ENCODE results near the gene NOSTRIN.
"Not testable (repeated sequence)": the region's sequence is repeated elsewhere in the genome, so short reads cannot be mapped to it uniquely, and the experiment has no call there.

Gene NOSTRIN, protein sequence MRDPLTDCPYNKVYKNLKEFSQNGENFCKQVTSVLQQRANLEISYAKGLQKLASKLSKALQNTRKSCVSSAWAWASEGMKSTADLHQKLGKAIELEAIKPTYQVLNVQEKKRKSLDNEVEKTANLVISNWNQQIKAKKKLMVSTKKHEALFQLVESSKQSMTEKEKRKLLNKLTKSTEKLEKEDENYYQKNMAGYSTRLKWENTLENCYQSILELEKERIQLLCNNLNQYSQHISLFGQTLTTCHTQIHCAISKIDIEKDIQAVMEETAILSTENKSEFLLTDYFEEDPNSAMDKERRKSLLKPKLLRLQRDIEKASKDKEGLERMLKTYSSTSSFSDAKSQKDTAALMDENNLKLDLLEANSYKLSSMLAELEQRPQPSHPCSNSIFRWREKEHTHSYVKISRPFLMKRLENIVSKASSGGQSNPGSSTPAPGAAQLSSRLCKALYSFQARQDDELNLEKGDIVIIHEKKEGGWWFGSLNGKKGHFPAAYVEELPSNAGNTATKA

DNA sequence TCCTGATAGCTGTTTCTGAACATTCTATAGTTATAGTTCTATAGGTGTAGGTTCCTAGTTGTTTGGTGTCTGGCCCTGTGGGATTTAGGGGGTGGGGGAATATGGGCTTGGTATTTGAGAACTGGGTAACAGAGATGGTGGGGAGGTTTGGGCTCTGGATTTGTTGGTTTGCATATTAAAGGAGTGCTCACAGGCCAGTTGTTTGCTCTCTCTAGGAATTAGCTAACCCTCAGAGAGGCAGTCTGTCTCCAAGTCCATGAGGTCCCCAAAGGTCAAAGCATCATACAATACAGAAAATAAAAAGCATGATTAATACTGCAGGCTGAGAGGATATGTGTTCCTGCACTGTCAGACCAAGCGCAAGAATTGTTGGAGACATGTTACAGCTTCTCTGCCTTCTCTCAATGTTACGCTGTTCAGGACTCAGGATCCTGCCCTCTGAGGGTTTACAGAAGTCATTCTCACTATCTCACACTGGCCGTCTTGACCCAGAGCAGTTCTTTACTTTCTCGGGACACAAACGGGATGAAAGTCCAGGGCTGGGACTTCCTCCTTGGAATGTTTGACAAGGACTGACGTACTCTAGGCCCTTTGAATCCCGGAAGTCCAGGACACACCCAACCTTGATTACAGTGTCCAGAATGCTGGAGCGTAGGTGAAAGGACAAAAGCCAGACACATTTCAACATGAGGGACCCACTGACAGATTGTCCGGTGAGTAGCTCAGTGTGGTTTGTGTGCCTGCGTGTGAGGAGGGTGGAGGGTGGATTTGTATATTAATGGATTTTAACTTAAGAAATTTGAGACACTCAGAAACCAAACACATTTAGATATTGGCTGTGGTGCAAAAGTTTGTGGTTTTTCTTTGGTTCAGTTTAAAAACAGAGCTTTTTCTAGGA is at the start of gene NOSTRIN:
NOSTRIN (plus strand) TSS at position 677 of the 898 bp plus-strand sequence; CDS start at position 687, 10 bp downstream.
- DNase-seq: no peak

DNA sequence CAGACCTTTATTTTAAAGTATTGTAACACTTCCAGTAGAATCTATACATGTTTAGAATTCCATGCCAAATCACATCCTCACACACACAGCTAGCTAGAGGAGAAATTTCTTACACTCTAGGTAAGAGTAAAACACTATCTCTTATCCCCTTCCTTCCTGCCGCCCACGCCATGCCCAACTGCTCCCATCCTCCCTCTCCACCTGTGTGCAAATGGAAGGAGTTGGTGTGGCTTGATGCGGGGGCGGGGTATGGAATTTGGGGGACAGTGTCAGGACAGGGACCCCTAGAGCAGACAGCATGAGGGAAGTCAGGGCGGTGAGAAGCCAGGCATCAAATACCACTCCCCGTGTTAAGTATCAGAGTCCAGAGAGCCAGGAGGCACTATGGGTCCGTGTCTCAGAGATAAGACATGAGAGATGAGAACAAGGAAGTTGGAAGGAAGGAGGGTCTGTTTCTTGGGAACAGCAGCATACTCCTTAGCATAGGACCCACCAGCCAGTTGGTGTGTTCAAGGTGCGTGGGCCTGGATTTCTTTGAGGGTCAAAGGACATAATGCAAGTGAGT is 48.6 kb upstream of the NOSTRIN start:
- DNase-seq: no peak

DNA sequence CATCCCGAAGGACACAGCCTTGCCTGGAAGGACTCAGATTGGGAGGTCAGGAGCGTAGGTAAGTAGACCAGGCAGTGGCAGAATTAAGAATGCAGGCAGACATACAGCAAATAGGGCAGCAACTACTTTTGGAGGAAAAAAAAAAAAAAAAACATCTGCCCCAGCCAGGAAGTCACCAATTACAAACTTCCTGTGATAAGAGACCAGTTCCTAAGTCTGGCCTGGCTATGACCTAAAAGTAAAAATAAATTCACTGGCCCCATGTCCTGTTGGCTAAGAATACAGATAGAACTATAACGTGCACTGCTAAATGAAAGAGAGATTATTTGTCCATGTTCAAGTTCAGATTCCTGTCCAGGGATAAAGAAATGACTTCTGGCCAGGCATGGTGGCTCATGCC is 45.2 kb upstream of the NOSTRIN start:
- no peak for DNase-seq

DNA sequence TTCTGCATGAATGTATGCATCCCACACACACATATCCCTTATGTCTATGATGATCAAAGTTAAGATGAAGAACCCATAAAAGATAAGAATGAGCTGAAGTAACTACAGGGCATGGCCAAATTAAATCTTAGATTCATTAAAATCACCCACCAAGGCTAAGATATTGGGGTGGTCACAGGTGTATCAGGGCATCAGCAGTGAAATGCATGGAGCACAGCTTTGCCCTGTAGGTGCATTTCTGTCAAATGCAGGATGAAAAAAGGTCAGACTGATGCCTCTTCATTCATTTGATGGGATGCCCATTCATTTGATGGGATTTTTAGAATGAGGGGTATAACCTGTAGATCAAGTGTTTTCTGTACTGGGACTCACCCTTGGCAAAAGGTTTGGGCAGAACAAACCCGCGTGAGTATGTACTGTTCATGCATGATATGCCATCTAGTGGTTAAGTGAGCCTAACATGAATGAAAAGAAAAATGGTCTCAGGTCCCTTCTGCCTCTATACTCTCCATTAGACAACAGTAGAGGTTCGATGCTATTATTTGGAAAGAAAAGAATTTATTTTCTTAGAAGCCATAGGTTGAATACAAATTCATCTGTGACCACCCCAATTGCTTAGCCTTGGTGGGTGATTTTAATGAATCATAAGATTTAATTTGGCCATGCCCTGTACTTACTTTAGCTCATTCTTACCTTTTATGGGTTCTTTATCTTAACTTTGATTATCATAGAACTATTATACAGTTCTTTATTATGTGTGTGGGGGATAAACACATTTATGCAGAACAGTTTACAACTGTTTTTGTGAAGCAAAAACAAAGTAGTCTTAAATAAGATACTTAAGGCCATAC is 43.2 kb upstream of the NOSTRIN start:
- no peak for DNase-seq

DNA sequence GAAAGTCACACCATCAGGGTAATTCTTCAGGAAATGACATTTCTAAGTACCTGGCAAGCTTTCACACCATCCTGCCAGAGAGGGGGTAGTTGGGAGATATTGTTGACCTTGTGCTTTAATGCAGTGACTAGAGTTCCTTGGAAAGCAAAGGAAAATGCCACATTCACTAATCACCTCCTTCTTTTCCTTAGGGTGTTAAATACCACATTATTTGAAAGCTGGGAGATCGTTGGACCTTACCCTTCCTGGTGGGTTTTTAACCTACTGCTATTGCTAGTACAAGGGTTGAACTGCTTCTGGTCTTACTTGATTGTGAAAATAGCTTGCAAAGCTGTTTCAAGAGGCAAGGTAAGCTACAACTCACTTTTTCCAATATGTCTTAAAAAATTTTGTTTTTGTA is 37.0 kb upstream of the NOSTRIN start:
- no peak for DNase-seq

DNA sequence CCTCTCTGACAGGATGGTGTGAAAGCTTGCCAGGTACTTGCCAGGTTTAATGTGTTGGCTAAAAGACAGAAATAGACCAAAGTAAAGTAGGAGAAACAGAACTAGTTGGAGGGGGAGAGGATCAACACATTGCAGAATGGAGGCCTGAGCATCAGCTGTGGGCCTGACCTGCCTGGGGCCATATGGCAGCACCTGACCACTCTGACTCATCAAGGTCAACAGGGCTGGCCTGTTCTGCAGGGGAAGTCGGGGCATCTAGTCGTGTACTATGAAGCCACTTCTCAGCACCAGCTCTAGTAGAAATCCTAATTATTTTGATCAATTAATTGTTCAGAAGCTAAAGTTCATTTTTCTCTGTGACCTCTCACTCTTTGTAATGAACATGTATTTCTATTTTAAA is 35.8 kb upstream of the NOSTRIN start:
- DNase-seq: no peak

DNA sequence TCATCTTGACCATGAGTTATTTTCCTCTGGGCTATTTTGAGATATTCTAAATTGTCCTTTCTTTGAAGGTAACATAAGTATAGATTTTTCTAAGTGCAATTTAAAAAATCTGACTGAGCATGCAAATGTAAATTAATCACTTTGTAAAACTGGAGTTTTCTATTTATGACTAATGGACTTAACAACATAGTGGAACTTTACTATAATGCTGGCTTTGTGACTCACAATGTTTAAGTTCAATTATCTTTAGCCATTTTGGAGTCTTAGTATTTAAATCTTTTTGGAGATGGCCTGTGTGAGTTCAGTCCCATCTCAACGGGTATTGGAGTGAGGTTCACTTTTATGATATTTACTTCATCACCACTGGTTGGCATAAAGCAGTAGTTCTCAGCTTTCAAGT is 35.2 kb upstream of the NOSTRIN start:
- no peak for DNase-seq

DNA sequence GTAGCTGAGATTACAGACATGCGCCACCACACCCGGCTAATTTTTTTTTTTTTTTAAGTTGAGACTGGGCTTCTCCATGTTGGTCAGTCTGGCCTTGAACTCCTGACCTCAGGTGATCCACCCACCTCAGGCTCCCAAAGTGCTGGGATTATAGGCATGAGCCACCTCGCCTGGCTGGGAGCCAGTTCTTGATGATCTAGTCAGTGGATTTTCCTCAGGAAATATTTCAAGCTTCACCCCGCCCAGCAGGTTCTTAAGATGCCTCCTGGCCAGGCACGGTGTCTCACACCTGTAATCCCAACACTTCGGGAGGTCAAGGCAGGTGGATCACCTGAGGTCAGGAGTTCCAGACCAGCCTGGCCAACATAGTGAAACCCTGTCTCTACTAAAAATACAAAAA is 34.1 kb upstream of the NOSTRIN start:
- not testable (repeated sequence) for DNase-seq

DNA sequence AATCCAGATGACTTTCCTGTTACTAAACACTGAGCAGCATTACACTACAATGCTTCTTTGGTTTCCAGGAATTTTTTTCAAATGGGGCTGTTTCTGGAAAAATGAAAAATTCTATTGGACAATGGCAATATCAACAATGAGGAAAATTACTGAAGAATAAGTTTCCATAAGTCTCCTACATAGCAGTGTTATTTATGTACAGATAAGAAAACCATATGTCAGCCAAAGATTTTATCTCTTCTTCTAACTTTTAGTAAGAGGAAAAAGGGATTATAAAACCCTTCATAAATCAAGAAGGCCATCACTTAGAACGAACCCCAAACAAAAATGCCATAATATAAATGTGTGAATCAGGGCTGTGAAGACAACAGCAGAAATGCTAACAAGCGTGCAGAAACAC is 31.6 kb upstream of the NOSTRIN start:
- DNase-seq: no peak

DNA sequence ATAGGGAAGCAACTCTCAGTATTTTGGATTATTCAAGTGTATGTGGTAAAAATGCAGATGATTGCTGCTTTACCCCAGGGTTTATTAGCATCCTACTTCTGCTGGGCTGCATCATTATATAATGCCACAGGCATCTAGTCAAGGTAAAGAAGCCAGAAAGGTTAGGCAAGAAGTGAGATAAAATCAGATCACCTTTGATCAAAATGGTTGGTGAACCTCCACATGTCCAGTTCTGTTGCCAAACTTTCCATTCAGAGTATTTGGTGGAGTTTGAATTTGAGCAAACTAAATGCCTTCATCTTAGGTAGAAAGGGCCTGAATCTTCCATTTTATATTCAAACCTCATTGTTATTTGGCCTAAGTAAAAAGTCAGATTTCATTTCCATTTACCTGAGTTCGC is 29.7 kb upstream of the NOSTRIN start:
- no peak for DNase-seq

DNA sequence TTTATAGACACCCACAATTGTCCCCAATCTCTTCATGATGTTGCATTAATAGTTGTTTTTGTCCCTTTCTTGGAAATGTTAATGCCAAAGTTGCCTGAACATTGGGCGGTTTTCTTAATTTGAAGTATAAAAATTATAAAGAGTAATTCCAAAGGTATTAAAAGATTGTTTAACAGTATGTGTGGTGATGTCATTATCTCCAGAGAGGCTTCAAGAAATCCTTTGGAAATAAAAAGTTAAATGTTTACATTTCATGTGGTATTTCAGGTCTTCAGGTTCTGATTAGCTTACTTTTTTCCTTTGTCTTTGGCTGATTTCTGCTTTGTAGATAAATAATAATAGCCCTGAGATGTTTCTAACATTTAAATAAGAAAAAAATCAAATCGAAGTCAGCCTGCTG is 29.3 kb upstream of the NOSTRIN start:
- DNase-seq: no peak

DNA sequence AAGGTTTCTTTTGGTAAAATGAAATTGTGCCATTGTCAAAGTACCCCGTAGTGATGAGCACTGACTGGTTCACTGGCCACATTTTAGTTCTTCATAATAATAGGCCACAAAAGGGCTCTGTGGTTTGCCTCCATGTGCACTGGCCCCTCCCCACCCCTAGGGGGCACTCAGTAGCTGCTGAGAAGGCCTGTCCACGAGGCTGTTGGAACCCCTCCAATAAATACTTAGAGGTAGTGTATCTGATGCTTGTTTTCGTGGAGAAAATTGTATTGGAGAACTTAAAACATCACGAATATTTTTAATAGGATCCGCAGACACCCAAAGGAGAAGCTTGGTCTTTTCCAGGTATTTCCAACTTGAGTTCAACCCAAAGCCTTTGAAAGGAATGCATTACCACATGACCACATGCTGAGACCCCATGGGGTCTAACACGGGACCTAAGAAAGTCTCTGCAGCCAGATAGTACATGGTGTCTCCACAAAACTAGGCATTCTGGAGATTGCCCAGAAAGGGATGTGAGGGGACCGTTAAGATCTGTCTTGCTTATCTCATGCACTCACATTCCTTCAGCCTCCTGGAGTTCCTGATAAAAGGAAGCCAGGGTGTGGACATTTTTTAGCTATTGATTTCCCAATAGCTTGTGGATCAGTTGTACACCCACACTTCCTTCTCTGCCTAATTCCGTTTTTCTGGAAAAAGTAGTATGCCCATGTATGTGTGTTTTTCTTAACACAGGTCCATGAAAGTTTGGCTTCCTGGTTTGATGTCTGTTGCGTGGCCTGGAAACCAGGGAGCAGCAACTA is 28.5 kb upstream of the NOSTRIN start:
- DNase-seq: no peak

DNA sequence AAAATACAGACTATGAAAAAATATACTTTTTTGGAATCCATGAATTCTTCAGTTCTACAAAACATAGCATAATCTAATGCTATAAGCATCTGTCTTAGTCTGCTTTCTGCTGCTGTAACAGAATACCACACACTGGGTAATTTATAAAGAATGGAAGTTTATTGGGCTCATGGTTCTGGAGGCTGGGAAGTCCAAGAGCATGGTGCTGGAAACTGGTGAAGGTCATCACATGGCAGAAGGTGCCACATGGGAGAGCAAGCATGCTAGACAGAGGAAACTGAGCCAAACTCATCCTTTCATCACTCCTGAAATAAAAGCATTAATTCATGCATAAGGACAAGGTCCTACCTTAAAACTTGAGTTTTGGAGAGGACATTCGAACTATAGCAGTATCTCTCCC is 26.6 kb upstream of the NOSTRIN start:
- no peak for DNase-seq

DNA sequence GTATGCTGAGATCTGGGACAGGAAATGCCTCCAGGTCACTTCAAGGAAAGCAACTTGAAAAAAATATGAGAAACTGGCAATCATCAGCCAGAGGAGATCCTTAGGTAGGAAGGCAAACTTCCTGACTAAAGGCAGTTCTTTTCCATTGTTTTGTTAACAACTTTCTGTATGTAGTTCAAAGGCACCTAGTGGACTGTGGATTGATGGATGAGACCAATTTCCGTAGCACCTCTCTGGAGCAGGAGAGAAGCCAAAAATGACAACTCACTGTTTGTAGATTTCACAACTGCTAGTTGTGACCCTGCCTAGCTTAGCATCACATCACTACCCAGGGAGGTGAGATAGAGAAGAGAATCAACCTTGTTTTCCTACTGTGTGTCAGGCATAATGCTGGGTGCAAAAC is 21.8 kb upstream of the NOSTRIN start:
- DNase-seq: no peak

DNA sequence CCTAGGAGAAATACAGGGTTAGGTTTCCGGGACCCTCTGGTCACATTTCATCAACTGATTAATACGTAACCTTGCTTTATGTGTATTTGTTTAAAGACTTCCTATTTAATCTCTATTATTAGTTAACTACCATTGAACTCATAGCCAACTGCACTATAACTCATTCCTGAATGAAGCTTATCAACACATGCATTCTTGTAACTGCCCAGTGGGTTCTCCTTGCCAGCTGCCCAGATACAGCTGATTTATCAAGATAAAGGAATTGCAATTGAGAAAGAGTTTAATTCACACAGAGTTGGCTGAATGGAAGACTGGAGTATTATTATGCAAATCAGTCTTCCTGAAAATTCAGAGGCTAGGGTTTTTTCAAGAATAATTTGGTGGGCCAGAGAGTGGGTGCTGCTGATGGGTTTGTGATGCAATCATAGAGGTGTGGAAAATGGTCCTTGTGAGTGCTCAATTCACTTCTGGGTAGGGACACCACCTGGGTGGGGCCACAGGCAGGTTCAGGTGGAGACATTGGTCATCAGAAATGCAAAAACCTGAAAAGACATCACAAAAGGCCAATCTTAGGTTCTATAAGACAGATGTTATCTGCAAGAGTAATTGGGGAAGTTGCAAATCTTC is 21.1 kb upstream of the NOSTRIN start:
- no peak for DNase-seq

DNA sequence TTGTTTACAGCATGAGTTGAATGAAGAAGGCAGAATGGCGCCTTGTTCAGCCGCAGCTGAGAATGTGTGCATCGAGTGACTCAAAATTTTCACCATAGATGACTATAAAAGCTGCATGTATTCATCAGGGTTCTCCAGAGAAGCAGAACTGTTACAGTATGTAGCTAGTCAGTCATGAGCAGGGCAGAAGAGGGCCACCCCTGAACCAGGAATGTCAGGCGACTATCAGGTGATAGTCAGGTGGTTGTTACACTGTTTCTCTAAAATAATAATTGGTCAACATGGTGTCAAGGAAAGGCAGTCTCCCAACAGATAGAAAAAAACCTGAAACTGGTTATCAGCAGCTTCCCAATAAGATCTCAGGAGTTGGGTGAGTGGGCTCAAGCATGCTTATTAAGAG is 20.2 kb upstream of the NOSTRIN start:
- no peak for DNase-seq

DNA sequence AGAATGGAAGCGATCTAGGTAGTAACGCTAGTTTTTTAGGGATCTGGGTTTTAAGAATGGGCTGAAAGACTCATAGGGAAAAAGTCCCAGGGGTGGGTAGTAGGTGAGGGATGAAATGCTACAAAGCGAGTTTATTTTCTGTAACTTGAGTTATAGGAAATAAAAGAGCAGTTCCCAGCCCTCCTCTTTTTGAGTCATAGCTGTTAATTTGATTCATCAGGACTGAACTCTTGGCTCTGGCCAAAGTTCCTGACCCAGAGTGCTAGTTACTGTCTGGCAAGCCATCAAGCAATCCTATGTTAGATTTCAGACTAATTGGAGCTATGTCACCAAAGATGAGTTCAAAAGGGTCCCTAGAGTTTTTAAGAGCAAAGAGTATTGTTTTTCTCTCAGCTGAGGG is 17.4 kb upstream of the NOSTRIN start:
- no peak for DNase-seq

DNA sequence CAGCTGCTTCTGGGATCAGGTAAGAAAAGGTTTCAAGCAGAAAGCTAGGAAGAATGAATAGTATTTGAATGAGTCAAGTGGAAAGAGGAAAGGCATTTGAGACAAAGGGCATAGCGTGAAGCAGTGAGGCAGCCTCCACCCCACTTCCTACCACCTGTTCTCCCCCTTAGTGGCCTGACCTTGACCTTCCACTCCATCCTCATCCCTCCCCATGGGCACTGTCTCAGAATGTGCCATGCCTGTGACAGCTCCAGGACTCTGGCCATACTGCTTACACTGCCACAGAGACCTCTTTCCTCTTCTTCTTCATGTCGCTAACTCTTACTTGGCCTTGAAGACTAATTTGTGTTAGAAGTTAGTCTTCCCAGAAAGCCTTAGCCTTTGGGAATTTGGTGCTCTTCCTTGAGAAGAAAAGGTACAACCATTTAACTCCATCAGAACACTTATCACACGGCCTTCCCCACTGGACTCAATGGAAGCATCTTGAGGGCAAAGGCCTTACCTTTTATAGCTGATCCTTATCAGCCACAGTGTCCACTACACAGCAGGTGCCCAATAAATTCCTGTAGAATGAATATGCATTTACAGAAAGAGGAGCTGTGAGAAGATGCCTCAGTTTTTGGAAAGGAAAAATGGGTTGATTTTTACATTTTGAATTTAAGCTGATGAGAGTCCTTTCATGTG is 15.2 kb upstream of the NOSTRIN start:
- no peak for DNase-seq

DNA sequence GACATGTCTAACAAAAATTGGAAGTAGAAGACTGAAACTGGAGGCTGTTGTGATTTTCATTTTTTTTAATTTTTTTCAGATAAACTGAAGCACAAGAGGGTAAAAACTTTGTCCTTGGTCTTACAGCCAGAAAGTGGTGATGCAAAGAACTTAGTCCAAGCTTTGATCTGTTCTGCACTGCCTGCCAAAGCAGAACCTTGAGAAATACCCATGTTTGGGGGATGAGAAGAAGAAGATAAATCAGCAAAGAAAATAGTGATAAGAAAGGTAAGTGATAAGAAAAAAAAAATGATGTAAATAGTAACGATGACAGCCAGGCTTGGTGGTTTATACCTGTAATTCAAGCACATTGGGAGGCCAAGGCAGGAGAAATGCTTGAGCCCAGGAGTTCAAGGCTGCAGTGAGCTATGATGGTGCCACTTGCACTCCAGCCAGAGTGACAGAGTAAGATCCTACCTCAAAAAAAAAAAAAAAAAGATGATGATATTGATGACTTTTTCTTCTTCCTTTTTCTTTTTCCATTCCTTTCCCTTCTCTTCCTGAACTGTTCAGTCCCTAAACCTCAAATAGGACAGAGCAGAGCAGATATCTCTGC is 14.6 kb upstream of the NOSTRIN start:
- no peak for DNase-seq

DNA sequence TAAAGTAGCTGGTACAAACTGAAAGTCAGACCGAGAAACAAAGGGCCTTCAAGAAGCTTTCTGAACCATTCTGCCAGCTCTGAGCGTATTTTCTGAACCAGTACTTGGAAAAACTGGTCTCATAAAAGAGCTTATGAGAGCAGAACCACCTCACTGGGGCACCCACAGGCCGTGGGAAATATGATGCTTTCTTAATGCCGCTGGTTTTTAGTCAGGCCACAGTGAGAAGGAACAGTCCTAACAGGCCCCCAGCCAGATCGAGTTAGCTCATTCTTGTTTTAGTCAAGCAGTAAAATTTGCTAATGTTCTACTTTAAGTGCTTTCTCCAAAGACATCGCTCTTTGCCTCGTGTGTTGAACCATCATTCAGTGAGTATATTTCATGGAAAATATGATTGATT is 12.7 kb upstream of the NOSTRIN start:
- DNase-seq: no peak

Data from NCI-H1436 treated with DMSO at 0.1 percent for 48 hours (cell line).